Activated naive CD4-positive, alpha-beta T cell treated with anti-CD3 and anti-CD28 coated beads, Interleukin-2, amount 50 U/mL, for 16 hours (primary cell): ENCODE data around the gene ZNF8.
A peak's percentile ranks its signal among the peaks of the same experiment; 100 is the strongest.
"Not testable (repeated sequence)": the region's sequence is repeated elsewhere in the genome, so short reads cannot be mapped to it uniquely, and the experiment has no call there.

Source experiments
- DNase-seq: peaks from one replicate; pipeline ENCODE4 v3.0.0-alpha.2; 2020

The ZNF8 gene

DNA sequence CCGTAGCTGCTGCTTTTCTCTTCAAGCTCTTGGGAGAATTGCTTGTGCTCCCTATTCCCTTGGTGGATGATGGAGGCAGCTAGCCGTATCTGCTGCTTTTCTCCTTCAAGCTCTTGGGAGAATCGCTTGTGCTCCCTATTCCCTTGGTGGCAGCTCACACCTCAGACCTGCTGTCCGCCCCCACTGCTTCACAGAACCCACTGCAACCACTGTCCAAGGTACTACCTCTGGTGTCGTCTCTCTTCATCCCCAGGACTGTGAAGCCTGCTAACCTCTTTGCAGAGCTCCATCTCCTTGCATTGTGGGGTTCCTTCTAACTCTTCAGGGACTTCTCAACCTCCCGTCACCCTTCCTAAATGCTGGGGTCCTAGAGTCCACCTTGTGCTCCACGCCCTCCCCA, 21.9 kb downstream of the ZNF8 start:
- DNase-seq = no peak

GRCh38 chr19:58304255-58304654, 25.5 kb downstream of the ZNF8 start:
- no peak for DNase-seq

GRCh38 chr19:58304748-58305064, 26.0 kb downstream of the ZNF8 start:
- no peak for DNase-seq

DNA sequence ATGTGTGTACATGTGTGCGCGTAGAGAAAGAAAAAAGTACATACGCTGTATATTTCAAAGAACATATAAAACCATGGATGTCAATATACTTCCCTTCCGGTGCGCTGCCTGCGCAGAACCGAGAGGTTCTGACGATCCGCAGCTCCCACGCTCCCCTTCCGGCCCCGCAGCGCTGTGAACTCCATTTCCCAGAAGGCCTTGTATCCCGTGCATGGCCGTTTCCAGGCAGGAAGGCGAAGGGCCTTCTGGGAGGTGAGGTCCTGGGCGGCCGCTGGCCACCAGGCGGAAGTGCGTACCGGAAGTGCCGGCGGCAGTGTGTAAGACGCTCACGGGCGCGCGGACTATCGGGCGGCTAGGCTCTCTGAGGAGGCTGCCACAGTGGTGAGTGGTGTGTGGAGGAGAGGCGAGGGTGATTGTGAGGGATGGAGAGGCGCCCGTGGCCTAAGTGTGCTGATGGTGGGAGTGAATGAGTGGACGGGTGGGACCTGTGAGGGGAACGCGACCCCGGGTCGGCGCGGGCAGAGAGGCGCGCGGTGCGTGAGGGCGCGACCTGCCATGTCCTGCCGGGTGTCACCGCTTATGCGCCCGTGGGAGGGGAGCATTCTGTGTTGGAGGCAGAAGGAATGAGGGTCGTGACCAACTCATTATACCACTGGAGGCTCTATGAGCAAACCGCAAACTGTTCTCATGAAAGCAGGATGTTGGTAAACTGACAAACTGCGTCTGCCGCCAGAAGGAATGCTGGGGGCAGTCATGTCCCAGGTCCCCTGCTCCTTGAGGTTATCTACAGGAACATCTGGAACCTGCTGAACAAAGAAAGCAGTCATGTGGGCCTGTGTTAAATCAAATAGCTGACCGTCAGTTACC, 26.5 kb downstream of the ZNF8 start, which contains the start of gene ERVK3-1:
Gene ERVK3-1 (plus strand): TSS at position 313 of the 867 bp plus-strand sequence. CDS start 6,792 bp downstream, outside the sequence.
- DNase-seq = peak; percentile 93

- DNase-seq = no peak
Measured at GRCh38 chr19:58305932-58306323, 27.2 kb downstream of the ZNF8 start.

DNA sequence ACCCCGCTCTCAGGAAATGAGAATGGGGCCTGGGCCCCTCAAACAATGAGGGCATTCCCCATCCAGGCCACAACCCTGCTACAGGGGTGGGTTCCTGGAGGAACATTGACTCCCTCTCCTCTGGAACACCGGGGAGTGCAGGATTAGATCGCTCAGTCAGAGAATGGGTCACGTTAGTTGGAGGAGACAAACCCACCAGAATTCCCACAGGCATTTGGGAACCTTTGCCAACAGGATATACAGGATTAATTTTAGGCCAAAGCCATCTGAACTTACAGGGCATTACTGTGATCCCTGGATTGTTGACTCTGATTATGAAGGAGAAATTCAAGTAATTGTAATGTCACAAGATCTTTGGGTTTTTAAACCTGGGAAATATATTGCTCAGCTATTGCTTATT, 29.0 kb downstream of the ZNF8 start:
- DNase-seq = no peak

GRCh38 chr19:58310685-58311084, 31.9 kb downstream of the ZNF8 start:
- DNase-seq = not testable (repeated sequence)

DNA sequence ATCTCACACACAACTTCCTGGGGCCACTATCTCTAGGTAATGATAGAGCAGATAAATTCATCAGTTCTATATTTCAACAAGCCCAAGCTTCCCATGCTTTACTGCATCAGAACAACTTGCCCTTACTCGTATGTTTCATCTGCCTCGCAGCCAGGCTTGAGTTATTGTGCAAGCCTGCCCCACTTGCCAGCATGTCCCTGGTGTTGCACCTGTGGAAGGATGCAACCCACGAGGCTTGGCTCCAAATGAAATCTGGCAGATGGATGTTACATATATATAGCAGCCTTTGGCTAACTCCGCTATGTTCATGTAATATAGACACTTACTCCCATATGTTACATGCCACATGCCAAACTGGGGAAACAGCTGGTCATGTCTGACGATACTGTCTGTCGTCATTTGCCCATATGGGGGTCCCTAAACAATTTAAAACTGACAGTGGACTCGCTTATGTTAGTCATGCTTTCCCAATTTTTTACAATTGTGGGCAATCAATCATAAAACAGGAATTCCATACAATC, 32.6 kb downstream of the ZNF8 start:
- no peak for DNase-seq

GRCh38 chr19:58315580-58315979, 36.8 kb downstream of the ZNF8 start:
- DNase-seq = no peak

DNA sequence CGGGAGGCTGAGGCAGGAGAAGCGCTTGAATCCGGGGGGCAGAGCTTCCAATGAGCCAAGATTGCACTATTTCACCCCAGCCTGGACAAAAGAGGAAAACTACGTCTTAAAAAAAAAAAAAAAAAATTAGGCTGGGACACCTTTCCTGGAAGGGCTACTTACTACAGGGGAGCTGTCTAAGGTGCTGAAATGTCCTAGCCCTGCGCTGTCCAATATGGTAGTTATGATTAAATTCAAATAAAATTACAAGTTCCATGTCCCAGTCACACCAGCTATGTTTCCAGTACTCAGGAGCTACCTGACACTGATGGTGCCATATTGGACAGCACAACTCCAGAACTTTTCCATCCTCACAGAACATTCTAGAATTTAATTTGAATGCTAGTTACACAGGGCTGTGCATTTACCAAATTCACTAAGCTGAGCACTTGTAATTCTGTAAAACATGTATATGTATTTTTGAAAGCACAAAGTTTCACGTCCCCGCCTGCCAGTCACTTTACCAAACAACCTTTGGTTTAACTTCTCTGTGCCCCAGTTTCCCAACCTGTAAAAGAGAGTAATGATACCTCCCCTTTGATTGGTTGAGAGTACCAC, 38.8 kb downstream of the ZNF8 start:
- DNase-seq = no peak

DNA sequence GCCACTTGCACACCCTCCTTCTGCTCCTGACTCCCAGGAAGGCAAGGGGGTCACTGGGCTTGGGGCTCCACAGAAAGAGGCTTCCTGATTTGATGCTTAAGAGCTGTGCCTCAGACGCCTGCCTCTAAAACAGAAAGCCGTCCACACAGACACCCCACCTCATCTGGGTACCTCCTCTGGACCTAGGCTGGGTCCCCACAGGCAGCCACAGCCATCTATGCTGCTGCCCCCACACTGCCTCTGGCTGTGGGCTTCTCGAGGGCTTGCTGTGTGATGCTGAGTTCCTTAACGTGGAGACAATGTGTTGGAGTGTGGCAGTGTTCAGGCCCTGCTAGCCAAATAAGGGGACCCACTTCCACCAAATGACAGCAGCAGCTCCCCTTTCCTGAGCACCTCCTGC, 39.5 kb downstream of the ZNF8 start:
- no peak for DNase-seq

DNA sequence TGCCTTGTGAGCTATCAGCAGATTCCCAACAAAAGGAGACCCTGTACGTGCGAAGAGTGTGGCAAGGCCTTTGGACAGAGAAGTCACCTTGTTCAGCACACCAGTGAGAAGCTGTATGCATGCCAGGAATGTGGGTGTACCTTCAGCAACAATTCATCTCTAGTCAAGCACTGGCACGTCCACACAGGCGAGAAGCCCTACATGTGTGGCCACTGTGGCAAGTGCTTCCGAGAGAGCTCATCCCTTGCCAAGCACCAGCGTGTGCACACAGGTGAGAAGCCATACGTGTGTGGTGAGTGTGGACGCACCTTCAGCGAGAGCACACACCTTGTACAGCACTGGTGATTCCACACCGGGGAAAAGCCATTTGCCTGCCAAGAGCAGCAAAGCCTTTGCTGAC, 40.5 kb downstream of the ZNF8 start:
- no peak for DNase-seq

GRCh38 chr19:58325311-58326022, 46.7 kb downstream of the ZNF8 start:
- DNase-seq = no peak

GRCh38 chr19:58326501-58326913, 47.8 kb downstream of the ZNF8 start:
- DNase-seq = no peak

DNA sequence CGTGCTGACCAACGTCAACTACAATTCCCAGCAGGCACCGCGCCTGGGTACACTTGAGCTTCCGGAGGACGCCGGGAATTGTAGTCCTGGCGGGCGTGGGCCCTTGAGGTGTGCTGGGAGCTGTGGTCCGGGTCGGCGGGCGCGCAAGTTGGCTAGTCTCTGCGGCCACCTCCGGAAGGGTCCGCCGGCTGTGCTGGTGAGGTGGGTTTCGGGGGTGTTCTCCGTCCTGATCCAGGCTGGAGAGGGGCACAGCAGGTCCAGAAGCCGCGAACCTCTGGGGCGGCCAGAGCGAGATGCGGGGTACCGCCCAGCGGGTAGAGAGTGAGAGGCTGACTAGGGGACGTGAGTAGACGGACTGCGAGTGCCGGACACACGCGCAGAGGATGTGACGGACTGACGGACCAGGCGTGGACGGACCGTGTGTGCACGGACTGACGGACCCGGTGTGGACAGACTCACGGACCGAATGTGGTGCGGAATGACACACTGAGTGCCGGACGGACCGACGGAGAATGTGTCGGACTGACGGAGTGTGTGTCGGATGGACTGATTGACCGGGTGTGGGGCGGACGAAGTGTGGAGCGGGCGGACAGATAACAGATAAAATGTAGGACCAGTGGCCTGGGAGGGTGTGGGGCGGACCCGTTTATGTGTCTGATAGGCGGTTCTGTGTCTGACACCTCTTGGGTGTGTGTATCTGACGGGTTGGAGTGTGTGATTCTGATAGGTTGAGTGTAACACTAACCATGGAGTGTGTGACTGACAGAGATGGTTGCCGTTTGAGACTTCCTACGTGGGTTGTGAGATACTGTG, 48.4 kb downstream of the ZNF8 start, which contains the start of gene ZSCAN22:
Gene ZSCAN22 (plus strand): TSS at position 81 of the 813 bp plus-strand sequence. CDS start 7,809 bp downstream, outside the sequence.
- peak; percentile 89 for DNase-seq

DNA sequence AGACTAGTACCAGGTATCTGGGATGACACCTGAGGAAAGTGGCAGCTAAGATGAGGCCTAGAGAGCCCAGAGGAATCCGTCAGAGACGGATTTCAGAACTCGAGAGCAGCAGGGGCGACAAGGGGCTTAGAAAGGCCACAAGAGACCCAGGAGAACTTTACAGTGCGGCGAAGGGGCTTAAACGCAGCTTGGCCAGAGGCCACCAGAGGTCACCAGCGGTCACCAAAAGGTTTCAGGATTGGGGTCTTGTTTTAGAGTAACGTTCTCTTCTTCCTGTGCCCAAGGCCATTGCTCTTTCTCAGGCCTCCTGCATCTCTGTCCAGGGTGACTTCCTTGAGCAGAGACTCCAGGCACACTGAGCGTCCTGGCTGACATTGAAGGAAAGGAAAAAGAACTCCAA, 50.2 kb downstream of the ZNF8 start:
- DNase-seq = no peak

DNA sequence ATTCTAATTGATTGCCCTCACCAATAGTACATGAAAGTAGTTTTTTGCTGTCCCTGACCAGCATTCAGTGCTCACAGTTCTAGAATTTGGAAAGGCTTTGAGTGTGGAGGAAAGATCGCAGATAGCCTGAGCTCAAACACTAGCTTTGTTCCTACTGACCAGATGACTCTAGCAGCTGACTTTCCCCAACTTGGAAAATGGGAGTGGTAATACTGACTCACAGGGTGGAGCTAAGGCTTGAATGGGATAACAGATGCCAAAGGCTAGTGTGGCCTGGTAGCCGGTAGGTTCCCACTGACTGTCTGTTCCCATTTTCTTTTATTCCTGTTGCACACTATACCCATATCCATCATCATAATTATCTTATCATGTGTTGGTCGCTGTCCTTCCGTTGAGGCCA, 51.7 kb downstream of the ZNF8 start:
- no peak for DNase-seq

- no peak for DNase-seq
Measured at GRCh38 chr19:58332697-58333096, 53.9 kb downstream of the ZNF8 start.

DNA sequence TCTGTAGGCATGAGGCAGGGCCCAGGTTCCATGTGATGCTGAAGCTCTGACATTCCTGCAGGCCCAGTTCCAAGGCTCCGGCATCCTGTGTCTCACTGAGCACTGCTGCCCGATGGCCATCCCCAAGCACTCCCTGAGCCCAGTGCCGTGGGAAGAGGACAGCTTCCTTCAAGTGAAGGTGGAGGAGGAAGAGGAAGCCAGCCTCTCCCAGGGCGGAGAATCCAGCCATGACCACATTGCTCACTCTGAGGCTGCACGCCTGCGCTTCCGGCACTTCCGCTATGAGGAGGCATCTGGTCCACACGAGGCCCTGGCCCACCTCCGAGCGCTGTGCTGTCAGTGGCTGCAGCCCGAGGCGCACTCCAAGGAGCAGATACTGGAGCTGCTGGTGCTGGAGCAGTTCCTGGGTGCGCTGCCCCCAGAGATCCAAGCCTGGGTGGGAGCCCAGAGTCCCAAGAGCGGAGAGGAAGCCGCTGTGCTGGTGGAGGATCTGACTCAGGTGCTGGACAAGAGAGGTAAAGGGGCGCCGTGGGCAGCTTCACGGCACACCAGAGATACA, 56.0 kb downstream of the ZNF8 start:
- no peak for DNase-seq

GRCh38 chr19:58335630-58336029, 56.9 kb downstream of the ZNF8 start:
- no peak for DNase-seq

- DNase-seq = no peak
Measured at GRCh38 chr19:58336216-58336615, 57.5 kb downstream of the ZNF8 start.

- no peak for DNase-seq
Measured at GRCh38 chr19:58336820-58337219, 58.1 kb downstream of the ZNF8 start.
